ENCODE results near the gene SLC25A23. TPM values are rescaled to one million over a fixed set of nuclear protein-coding genes. Genes with fewer than 3 reads are reported as not detected.
A peak's percentile ranks its signal among the peaks of the same experiment; 100 is the strongest.

The SLC25A23 gene
- total and polyA plus RNA-seq, 9 of the 15 experiments (the other 6 are each of a cell fraction or from before 2014, with no cell fraction given) = 6.1 to 72.0 (median 26.6) TPM

DNA sequence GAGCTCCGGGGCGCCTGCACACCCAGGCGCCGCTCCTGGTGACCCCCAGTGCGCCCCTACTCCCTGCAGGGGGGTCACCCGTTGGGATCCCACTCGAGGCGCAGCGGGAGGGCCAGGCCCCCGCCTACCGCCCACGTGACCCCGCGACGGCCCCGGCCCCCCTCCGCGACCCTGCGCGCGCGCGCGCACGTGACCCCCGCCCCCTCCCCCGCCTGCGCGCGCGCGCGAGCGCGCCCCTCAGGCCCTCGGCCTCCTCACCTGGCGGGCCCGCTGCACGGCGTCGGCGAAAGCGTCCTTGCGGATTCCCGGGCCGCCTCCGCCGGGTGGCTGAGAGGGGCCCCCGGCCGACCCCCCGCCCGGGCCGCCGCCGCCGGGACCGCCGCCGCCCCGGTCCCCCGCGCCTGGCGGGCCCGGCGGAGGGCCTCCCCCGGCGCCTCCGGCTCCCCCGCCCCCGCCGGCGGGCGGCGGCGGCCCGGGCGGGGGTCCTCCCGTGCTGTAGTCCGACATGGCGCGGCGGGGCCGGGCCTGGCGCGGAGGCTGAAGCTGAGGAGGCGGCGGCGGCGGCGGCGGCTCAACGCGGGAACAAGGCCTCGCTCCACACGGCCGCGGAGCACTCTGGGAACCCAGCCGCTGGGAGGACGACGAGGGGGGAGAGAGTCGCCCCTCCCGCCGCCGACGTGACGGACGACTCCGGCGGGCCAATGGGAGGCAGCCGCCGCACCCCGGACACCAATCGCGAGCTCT, 35.2 kb downstream of the SLC25A23 start, which contains the start of gene KHSRP (continued):
- 0 out of 2 replicates have a peak, but pooled peaks have one; percentile 31 for TF ChIP-seq MXI1 (IDR thresholded peaks at IDR 0.05; ENCODE audit: low read depth, low read length)
- no peak for TF ChIP-seq GTF2A2 (tag; IDR thresholded peaks at IDR 0.05)
- no peak for TF ChIP-seq GTF2E2 (tag; IDR thresholded peaks at IDR 0.05)
- no peak for TF ChIP-seq HNRNPUL1 (IDR thresholded peaks at IDR 0.05; ENCODE audit: low read length)
- TF ChIP-seq, protein P1, sequence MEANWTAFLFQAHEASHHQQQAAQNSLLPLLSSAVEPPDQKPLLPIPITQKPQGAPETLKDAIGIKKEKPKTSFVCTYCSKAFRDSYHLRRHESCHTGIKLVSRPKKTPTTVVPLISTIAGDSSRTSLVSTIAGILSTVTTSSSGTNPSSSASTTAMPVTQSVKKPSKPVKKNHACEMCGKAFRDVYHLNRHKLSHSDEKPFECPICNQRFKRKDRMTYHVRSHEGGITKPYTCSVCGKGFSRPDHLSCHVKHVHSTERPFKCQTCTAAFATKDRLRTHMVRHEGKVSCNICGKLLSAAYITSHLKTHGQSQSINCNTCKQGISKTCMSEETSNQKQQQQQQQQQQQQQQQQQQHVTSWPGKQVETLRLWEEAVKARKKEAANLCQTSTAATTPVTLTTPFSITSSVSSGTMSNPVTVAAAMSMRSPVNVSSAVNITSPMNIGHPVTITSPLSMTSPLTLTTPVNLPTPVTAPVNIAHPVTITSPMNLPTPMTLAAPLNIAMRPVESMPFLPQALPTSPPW (CRISPR knock-in tag; IDR thresholded peaks at IDR 0.05) = peak; percentile 98
- TF ChIP-seq, protein P2, sequence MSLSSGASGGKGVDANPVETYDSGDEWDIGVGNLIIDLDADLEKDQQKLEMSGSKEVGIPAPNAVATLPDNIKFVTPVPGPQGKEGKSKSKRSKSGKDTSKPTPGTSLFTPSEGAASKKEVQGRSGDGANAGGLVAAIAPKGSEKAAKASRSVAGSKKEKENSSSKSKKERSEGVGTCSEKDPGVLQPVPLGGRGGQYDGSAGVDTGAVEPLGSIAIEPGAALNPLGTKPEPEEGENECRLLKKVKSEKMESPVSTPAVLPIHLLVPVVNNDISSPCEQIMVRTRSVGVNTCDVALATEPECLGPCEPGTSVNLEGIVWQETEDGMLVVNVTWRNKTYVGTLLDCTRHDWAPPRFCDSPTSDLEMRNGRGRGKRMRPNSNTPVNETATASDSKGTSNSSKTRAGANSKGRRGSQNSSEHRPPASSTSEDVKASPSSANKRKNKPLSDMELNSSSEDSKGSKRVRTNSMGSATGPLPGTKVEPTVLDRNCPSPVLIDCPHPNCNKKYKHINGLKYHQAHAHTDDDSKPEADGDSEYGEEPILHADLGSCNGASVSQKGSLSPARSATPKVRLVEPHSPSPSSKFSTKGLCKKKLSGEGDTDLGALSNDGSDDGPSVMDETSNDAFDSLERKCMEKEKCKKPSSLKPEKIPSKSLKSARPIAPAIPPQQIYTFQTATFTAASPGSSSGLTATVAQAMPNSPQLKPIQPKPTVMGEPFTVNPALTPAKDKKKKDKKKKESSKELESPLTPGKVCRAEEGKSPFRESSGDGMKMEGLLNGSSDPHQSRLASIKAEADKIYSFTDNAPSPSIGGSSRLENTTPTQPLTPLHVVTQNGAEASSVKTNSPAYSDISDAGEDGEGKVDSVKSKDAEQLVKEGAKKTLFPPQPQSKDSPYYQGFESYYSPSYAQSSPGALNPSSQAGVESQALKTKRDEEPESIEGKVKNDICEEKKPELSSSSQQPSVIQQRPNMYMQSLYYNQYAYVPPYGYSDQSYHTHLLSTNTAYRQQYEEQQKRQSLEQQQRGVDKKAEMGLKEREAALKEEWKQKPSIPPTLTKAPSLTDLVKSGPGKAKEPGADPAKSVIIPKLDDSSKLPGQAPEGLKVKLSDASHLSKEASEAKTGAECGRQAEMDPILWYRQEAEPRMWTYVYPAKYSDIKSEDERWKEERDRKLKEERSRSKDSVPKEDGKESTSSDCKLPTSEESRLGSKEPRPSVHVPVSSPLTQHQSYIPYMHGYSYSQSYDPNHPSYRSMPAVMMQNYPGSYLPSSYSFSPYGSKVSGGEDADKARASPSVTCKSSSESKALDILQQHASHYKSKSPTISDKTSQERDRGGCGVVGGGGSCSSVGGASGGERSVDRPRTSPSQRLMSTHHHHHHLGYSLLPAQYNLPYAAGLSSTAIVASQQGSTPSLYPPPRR (CRISPR knock-in tag; IDR thresholded peaks at IDR 0.05; ENCODE audit: borderline replicate concordance) = 0 out of 2 replicates have a peak, but pooled peaks have one; percentile 10
- TF ChIP-seq, protein P3, sequence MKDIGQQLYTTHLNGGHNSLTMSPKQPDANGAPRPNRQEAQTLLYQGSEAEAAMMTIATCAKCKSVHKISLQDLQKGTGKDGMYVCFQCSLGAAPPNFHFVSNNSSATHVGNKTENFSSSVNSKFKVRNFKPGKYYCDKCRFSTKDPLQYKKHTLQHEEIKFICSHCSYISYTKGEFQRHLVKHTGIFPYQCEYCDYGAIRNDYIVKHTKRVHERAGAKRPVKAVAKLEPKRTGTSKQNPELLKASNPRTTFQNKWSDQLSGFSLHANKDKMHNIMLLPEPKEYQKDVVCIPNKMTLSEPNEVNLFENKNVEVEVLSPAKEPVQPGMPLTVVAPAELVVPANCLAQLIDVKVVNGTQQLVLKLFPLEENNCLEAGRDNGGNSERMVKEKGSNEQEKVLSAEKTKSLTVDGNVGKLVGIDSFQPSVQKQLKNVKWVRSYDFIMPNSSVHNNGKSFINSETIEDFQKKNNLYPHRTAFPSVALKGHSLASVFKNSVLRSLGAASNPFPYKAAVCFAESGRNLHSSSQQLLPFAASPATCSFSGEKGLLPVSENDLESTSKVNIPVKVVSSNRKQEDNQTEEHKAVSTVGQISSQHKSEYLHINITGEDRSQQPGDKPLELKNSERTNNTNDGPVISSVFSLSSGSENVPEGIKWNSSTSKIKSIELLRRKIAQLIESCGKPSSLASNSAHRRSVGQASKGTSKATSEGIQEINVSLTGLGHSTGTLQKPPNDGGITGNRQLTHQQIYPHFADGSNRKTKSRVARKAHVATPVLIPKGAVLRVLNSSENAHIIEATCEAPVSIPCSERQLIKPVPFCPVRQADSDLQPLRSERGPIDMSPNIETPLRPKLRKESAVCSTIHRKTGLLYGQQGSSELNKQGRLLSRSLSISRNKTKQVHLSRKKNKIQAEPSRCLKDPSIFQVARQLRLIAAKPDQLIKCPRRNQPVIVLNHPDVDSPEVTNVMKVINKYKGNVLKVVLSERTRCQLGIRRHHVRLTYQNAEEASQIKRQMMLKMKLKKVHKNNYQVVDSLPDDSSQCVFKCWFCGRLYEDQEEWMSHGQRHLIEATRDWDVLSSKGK (CRISPR knock-in tag; IDR thresholded peaks at IDR 0.05) = no peak
- no peak for TF ChIP-seq MED1 (CRISPR knock-in tag; IDR thresholded peaks at IDR 0.05; ENCODE audit: borderline replicate concordance)
- TF ChIP-seq GABPA (tag; conservative IDR thresholded peaks at IDR 0.05; ENCODE audit: low read depth) = no peak
- TF ChIP-seq KAT8 (IDR thresholded peaks at IDR 0.05; ENCODE audit: low read depth) = no peak
- no peak for TF ChIP-seq POLR2AphosphoS2 (IDR thresholded peaks at IDR 0.05; ENCODE audit: low read length)
- no peak for TF ChIP-seq YBX1 (IDR thresholded peaks at IDR 0.05)
- peak; percentile 88 for TF ChIP-seq CREM (IDR thresholded peaks at IDR 0.05; ENCODE audit: low read depth)
- 0 out of 4 replicates have a peak, but pooled peaks of 1 of the 2 experiments have one; percentile 59 for TF ChIP-seq KDM4B (IDR thresholded peaks at IDR 0.05; ENCODE audit: borderline replicate concordance in 2 of 2, low read depth in 1 of 2)
- TF ChIP-seq GATA2 (CRISPR knock-in tag; IDR thresholded peaks at IDR 0.05) = no peak

Data from K562 (cell line).